ENCODE data around the gene LRP6. TPM values are rescaled to one million over a fixed set of nuclear protein-coding genes. Genes with fewer than 3 reads are reported as not detected.

LRP6 gene
- total and polyA plus RNA-seq, 2 donors (not counting 1 experiment from before 2014, with no cell fraction given) = 21.0 to 39.3 TPM

DNA sequence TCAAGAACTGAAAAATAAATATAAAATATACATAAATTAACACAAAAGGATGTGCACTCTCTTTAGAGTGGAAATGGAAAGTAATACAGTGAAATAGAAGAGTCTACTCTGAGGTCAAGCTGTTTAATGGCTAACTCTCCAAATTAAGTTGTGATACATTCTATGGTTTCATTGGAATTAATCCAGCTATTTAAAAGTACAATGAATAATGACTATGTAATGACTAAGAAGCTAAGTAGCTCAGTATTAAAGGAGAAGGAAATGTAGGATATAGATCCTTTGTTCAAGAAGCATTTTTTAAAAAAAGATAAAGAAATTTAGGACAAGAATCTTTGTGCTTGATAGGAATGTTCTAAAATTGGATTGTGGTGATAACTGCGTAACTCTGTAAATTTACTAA lies 85.3 kb downstream of the LRP6 start:
- Histone ChIP-seq H2AFZ (ENCODE audit: low read length) (no peak overlapping the region), H3K9ac (ENCODE audit: insufficient read depth, low read length) (no peak overlapping the region), H3K27ac (ENCODE audit: insufficient read depth, low read length) (no peak overlapping the region), H3K4me3 (replicated peaks in 1 of 4; ENCODE audit: control extremely low read depth in 1 of 4, insufficient read depth in 1 of 4, low read depth in 3 of 4, low read length in 4 of 4) (no peak overlapping the region), H3K9me3 (ENCODE audit: control insufficient read depth, insufficient read depth, low read depth, low read length) (no peaks in the 10 kb centered on the region), H3K36me3 (ENCODE audit: control insufficient read depth, insufficient read depth, low read length) (no peaks in the 10 kb centered on the region), H3K4me1 (ENCODE audit: control insufficient read depth, extremely low read depth, insufficient read depth, low read length) (peaks cover 8% of the 10 kb centered on the region), H3K79me2 (ENCODE audit: control insufficient read depth, insufficient read depth, low read length) (no peaks in the 10 kb centered on the region), H3K4me2 (ENCODE audit: extremely low read depth, insufficient read depth, low read length) (no peak overlapping the region), H4K20me1 (ENCODE audit: control insufficient read depth, extremely low read depth, insufficient read depth, low read length) (no peaks in the 10 kb centered on the region), H3K27me3 (ENCODE audit: control insufficient read depth, insufficient read depth, low read length) (no peaks in the 10 kb centered on the region)
- TF ChIP-seq EZH2 (IDR thresholded peaks at IDR 0.05; ENCODE audit: low read length, missing control alignments) = no peak
- TF ChIP-seq, protein P1, sequence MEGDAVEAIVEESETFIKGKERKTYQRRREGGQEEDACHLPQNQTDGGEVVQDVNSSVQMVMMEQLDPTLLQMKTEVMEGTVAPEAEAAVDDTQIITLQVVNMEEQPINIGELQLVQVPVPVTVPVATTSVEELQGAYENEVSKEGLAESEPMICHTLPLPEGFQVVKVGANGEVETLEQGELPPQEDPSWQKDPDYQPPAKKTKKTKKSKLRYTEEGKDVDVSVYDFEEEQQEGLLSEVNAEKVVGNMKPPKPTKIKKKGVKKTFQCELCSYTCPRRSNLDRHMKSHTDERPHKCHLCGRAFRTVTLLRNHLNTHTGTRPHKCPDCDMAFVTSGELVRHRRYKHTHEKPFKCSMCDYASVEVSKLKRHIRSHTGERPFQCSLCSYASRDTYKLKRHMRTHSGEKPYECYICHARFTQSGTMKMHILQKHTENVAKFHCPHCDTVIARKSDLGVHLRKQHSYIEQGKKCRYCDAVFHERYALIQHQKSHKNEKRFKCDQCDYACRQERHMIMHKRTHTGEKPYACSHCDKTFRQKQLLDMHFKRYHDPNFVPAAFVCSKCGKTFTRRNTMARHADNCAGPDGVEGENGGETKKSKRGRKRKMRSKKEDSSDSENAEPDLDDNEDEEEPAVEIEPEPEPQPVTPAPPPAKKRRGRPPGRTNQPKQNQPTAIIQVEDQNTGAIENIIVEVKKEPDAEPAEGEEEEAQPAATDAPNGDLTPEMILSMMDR (conservative IDR thresholded peaks at IDR 0.05 in 1 of 2, IDR thresholded peaks at IDR 0.05 in 1 of 2; ENCODE audit: low read depth in 1 of 2, low read length in 2 of 2) = no peak
- DNase-seq (ENCODE audit: low read depth in 2 of 2) = peak; percentile 62 to 87

DNA sequence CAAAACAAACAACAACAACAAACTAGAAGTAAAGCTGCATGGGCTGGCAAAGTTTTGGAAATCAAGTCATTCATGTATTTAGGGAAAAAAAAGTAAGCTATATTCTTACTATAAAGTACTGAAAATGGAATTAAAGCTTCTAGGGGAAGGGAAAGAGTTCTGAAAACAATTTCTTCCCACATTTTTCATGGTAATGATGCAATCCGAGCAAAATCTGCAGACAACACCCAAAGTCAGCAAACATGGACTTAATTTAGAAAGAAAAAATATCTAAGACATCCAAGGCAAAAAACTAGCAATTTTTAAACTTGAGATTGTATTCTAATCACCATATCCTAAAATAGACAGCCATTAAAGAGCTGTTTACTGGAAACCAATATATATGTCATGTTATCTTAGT lies 86.3 kb downstream of the LRP6 start:
- no peak overlapping the region for H3K27ac ChIP-seq (ENCODE audit: insufficient read depth, low read length)
- no peak overlapping the region for H3K4me2 ChIP-seq (ENCODE audit: extremely low read depth, insufficient read depth, low read length)
- no peak overlapping the region for H2AFZ ChIP-seq (ENCODE audit: low read length)
- H3K79me2 ChIP-seq (ENCODE audit: control insufficient read depth, insufficient read depth, low read length) = no peaks in the 10 kb centered on the region
- H3K9me3 ChIP-seq (ENCODE audit: control insufficient read depth, insufficient read depth, low read depth, low read length) = no peaks in the 10 kb centered on the region
- no peak overlapping the region for H3K9ac ChIP-seq (ENCODE audit: insufficient read depth, low read length)
- H3K36me3 ChIP-seq (ENCODE audit: control insufficient read depth, insufficient read depth, low read length) = no peaks in the 10 kb centered on the region
- no peaks in the 10 kb centered on the region for H4K20me1 ChIP-seq (ENCODE audit: control insufficient read depth, extremely low read depth, insufficient read depth, low read length)
- H3K27me3 ChIP-seq (ENCODE audit: control insufficient read depth, insufficient read depth, low read length) = no peaks in the 10 kb centered on the region
- DNase-seq (ENCODE audit: low read depth in 2 of 2) = peak in 1 of 2 donors; percentile 62
- H3K4me3 ChIP-seq (replicated peaks in 1 of 4; ENCODE audit: control extremely low read depth in 1 of 4, insufficient read depth in 1 of 4, low read depth in 3 of 4, low read length in 4 of 4) = no peak overlapping the region
- TF ChIP-seq, protein P1 (conservative IDR thresholded peaks at IDR 0.05 in 1 of 2, IDR thresholded peaks at IDR 0.05 in 1 of 2; ENCODE audit: low read depth in 1 of 2, low read length in 2 of 2) = no peak
- TF ChIP-seq EZH2 (IDR thresholded peaks at IDR 0.05; ENCODE audit: low read length, missing control alignments) = no peak
- peaks cover 8% of the 10 kb centered on the region for H3K4me1 ChIP-seq (ENCODE audit: control insufficient read depth, extremely low read depth, insufficient read depth, low read length)

DNA sequence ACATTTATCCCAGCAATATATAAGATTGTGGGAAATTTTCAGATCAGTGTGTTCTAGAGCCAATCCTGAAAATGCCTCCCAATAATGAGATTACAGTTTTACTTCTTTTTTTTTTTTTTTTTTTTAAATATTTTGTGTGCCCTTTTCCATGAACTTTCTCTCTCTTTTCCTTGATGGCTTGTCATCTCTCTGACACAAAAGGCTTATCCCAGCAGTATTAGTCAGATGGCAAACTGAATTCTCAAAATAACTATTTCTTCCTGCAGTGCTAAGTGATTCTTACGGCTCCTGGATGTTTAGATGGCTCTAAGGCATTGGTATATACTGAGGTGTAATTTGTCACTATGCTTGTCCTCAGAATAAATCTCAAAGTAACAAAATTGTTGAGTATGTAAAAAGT lies 86.7 kb downstream of the LRP6 start:
- TF ChIP-seq EZH2 (IDR thresholded peaks at IDR 0.05; ENCODE audit: low read length, missing control alignments) = no peak
- TF ChIP-seq, protein P1 (conservative IDR thresholded peaks at IDR 0.05 in 1 of 2, IDR thresholded peaks at IDR 0.05 in 1 of 2; ENCODE audit: low read depth in 1 of 2, low read length in 2 of 2) = no peak
- no peak overlapping the region for H3K4me2 ChIP-seq (ENCODE audit: extremely low read depth, insufficient read depth, low read length)
- no peak overlapping the region for H3K27ac ChIP-seq (ENCODE audit: insufficient read depth, low read length)
- DNase-seq (ENCODE audit: low read depth in 2 of 2) = peak in 1 of 2 donors; percentile 30
- peaks cover 8% of the 10 kb centered on the region for H3K4me1 ChIP-seq (ENCODE audit: control insufficient read depth, extremely low read depth, insufficient read depth, low read length)
- H3K36me3 ChIP-seq (ENCODE audit: control insufficient read depth, insufficient read depth, low read length) = no peaks in the 10 kb centered on the region
- H2AFZ ChIP-seq (ENCODE audit: low read length) = no peak overlapping the region
- no peaks in the 10 kb centered on the region for H3K79me2 ChIP-seq (ENCODE audit: control insufficient read depth, insufficient read depth, low read length)
- no peak overlapping the region for H3K4me3 ChIP-seq (replicated peaks in 1 of 4; ENCODE audit: control extremely low read depth in 1 of 4, insufficient read depth in 1 of 4, low read depth in 3 of 4, low read length in 4 of 4)
- no peaks in the 10 kb centered on the region for H3K9me3 ChIP-seq (ENCODE audit: control insufficient read depth, insufficient read depth, low read depth, low read length)
- H3K27me3 ChIP-seq (ENCODE audit: control insufficient read depth, insufficient read depth, low read length) = no peaks in the 10 kb centered on the region
- H3K9ac ChIP-seq (ENCODE audit: insufficient read depth, low read length) = no peak overlapping the region
- H4K20me1 ChIP-seq (ENCODE audit: control insufficient read depth, extremely low read depth, insufficient read depth, low read length) = no peaks in the 10 kb centered on the region
